Stimulated activated CD8-positive, alpha-beta memory T cell treated with anti-CD3 and anti-CD28 coated beads, Interleukin-12 subunit alpha, Interleukin-12 subunit beta, amount 100 ng/mL, for 24 hours (primary cell): ENCODE measurements around the gene MBNL1.

Experiments used
- DNase-seq: peaks from one replicate; pipeline ENCODE4 v3.0.0-alpha.2; 2020; ENCODE audit errors: extremely low read depth

The MBNL1 gene

DNA sequence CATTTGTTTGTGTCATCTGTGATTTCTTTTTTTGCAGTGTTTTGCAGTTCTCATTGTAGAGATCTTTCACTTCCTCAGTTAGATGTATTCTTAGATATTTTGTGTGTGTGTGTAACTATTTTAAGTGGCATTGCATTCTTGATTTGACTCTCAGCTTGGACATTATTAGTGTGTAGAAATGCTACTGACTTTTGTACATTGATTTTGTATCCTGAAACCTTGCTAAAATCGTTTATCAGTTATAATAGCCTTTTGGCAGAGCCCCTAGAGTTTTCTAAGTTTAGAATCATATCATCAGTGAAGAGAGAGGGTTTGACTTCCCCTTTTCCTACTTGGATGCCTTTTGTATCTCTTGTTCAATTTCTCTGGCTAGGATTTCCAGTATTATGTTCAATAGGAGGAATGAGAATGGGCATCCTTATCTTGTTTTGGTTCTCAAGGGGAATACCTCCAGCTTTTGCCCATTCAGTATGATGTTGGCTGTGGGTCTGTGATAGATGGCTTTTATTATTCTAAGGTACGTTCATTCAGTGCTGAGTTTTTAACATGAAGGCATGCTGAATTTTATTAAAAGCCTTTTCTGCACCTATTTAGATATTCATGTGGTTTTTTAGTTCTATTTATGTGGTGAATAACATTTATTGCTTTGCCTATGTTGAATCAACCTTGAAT, 211.7 kb downstream of the MBNL1 start:
- no peak for DNase-seq

DNA sequence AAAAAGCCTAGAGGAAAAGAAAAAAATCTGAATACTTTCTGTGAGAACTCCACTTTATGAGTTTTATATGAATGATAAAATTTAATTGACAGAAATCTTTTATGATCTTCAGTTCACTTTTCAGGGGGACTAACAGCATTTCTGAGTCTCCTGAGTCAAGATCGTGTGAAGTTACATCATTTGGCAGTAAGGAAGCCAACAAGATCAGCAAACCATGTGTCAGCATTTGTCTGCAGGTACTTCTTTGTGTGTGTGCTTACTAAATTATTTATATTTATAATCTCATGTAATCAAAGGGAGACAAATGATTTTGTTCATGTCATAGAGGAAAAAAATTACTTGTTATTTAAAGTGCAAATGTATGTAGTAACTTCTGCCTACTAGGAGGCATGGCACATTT, 217.6 kb downstream of the MBNL1 start:
- DNase-seq, result no peak

DNA sequence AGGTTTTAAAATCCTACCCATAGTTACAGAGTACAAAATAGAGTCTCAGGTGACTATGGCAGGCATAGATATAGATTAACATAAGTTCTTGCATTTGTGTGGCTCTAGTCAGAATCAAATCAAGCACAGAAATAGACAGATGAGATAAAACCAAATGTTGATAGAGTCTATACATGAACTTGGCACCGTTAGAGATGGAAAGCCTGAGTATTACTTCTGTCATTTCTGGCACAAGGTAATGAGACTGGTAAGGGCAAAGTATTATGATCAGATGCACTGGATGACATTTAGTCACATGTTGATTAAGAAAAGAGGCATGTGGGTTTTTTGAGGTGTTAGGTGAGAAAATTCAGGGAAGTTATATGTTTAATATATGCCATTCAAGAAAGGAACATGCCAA, 219.7 kb downstream of the MBNL1 start:
- DNase-seq, result no peak

DNA sequence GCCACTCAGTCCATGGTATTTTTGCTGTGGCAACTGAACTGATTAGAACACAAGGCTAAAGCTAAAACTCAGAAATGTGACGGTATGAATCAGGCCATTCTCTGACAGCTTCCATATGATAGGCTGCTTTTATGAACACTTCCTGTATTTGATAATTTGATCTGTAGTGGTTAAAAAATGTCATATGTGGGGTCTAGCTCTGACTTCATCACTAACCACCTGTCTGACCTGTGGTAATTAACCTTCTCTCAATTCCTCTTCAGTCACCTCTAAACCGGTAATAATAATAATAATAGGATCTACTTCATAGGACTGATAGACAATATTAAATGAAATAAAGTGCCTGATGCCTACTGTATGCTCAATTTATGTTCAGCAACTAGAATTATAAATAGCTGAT, 223.2 kb downstream of the MBNL1 start:
- no peak for DNase-seq

DNA sequence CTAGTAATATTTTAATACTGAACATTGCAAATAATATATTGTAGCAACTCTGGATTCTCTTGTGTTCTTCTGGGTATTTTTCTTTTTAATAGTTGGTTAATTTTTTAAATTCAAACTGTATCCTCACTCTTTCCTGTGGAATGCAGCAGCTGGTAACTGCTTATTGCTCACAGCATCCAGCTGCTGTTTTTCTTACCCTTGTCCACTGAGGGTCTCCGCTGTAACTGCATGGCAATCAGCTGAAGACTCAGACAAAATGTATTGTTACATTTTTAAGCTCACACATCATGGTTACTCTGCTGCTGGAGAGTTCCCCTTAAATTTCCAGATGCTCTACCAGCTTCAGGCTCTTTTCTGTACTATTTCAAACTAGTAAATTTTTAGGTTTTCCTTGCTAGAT, 227.6 kb downstream of the MBNL1 start:
- no peak for DNase-seq

DNA sequence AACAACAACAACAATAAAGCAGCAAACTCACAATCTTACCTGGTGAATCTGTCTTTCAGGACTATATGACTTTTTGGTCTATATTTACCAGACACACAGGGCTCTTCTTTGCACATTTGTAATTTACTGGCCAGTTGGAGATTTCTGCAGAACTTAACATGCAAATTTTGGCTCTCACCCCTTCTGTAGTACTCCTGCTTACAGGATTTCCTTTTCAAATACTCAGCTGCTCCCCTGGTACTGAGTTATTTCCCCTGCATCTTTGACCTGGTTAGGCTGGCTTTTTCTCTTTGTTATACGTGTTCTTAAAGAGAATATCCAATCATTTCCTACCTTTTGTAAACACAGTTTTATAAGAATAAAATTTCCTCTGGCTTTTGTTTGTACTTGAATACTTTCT, 228.0 kb downstream of the MBNL1 start:
- DNase-seq, result no peak

DNA sequence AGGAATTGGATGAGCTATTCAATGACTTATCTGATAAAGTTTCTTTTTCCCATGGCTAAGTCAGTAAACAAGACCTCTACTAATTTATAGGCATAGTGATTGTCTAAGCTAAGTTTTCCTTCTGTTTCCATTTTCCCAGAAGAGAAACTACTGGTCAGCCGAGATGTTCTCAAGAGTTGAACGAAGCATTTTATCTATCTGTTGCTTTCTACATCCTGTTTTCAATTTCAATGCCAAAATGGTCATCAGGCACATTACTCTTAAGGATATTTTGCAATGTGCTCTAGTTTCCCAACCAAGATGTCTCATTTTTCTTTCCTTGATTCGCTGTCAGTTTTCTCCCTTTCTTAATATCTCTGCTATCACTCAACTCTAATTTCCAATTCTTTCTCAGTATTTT, 228.7 kb downstream of the MBNL1 start:
- DNase-seq, result no peak

DNA sequence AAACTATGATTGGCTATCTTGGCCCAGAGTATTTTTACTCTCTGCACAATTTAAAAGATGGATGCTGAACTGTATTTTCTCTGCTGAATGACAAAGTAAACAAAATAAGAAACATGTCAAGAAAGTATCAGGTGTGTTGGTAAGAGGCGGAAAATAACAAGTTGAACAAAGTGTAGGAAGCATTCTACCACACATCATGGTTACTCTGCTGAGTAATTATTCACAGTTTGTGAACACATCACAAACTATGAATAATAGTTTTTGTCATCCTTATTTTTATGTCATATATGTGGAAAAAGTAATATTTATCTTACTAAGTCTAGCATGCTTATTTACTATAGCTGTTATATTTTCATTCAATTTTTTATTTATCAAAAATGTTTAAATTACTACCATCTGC, 229.2 kb downstream of the MBNL1 start:
- no peak for DNase-seq

DNA sequence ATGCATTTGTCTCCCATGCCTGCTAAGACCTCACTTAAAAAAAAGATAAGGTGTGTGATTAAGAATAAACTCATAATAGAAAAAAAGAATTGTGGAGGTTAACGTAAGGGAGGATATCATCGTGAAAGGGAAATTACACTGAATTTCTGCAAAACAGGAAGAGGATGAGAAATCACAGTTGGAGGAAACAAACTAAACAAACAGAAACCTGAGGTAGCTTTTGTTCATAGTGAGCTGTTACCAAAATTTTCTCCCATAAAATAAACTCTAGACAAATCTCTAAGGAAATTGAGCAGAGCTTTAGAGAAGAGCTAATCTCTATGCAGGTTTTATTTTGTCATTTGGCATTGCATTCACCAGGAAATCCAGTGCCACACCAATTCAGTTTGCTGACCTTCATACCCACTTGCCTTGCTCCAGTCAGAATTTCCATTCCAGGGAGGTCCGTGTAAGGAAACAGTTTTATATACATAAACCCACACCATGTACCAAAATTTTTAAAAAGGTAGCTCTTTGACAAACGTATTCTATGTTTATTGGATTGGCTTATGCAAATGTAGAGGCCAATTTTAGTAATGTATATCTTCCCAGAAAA, 231.2 kb downstream of the MBNL1 start:
- no peak for DNase-seq

DNA sequence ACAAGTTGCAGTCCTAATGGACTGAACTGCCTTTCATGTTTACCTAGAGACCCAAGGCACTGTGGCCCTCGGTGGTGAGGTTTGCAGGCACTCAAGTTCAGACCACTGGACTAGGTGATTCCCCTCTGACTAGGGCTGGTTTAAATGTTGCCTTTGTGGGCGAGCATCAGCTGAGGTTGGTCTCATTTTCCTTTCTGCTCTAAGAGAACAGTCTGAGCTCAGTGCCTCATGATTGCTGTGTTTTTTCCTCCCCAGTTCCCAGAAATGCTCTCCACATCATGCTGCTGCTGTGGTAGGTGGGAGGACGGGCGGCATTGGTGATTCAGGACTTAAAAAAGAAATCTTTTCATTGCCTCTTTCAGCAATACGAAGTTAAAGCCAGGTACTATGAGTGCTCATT, 237.2 kb downstream of the MBNL1 start:
- DNase-seq, result no peak

DNA sequence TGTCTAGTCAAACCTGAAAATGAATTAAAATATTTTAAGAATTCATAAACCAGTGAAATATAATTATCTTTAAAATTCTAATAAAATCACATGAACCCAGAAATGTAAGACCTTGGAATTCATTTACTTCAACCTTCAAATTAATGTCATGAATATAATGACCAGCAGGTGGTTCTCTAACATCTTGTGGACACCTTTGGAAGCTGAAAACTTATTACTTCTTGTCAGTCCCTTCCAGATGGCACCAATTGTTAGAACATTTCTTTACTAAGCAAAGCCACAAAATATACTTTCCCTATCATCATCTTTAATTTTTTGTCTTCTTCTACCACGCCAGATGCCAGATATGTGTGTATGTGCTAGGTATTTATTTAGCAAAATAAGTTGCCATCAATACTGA, 240.0 kb downstream of the MBNL1 start:
- DNase-seq, result no peak

DNA sequence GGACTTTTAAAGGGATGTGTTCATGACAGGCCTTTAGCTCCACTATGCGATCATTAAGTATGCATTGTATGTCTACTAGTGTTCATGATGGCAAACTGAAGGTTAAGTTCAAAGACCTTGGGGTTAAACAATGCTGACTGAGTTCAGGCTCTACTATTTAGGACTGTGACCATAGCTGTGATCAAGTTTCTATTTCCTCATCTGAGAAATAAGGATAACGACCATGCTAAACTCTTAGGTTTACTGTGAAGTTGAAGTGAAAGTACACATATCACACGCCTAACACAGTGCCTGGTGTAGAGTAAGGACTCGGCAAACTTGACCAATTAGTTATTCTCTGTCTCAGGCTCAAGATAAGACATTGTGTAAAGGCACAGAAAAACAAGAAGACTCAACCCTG, 243.2 kb downstream of the MBNL1 start:
- DNase-seq, result no peak

DNA sequence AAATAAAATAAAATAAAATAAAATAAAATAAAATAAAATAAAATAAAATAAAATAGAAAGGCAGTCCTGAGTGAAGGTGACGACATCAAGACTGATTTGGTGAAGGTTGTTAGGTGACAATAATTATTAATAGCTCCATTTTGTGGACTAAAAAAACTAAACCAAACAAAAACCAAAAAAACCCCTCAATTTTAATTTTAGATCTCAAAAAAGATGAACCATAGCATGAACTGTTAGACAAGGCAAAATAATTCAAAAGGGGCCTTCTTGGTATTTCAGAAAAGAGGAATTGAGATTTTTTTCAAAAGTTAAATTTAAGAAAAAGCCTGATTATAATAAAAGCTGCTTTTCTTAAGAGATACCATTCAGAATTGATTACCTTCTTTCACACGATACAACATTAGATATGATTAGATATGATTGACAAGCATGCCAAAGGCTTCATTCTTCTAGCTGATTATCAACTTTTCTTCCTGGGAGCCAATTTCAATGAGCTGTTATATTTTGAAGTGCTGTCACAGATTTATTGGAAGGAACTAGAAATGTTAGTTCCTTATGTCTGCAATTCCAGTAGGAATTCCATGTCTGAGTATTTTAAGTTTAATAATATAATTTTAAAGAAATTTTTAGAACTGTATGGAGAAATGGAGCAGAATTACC, 244.7 kb downstream of the MBNL1 start:
- no peak for DNase-seq
